NCI-H524 (cell line): ENCODE data around the gene JCHAIN.
"Not testable (repeated sequence)": the region's sequence is repeated elsewhere in the genome, so short reads cannot be mapped to it uniquely, and the experiment has no call there.

Source experiments
- DNase-seq, 2 experiments: peaks; one replicate each; lab custom pipeline; 2025; lab: John Stamatoyannopoulos, UW

The JCHAIN gene

DNA sequence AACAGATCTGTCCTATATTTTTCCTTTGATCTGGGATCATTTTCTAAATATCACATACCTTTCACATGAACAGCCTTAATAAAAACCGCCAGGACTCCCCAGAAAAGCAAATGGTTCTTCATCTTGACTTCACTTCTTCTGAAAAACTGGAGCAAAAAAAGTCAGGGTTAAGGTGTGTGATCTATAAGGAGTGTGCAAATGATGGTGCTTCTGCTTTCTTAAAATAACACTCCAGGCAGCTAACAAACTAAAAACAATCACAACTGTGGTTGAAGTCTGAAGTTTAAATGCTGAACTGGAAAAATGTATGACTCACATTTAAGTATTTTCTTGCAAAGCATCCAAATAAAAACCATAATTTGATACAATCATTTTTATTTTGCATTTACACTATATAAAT is at the start of gene JCHAIN:
TSS of gene JCHAIN (minus strand) at position 140 of the 400 bp plus-strand sequence. CDS start at position 122, 18 bp downstream.
- DNase-seq = no peak

DNA sequence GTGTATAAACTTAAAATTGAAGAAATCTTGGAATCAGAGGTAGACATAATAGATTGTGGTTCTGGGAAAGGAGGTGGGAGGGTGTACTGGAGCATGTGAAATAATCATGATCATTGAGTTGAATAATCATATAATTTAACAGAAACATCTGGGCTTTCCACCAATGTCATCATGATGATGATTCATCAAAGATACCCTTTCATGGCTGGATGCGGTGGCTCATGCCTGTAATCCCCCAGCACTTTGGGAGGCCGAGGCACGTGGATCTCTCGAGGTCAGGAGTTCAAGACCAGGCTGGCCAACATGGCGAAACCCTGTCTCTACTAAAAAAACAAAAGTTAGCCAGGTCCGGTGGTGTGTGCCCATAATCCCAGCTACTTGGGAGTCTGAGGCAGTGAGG is 48.8 kb upstream of the JCHAIN start:
- DNase-seq = no peak

DNA sequence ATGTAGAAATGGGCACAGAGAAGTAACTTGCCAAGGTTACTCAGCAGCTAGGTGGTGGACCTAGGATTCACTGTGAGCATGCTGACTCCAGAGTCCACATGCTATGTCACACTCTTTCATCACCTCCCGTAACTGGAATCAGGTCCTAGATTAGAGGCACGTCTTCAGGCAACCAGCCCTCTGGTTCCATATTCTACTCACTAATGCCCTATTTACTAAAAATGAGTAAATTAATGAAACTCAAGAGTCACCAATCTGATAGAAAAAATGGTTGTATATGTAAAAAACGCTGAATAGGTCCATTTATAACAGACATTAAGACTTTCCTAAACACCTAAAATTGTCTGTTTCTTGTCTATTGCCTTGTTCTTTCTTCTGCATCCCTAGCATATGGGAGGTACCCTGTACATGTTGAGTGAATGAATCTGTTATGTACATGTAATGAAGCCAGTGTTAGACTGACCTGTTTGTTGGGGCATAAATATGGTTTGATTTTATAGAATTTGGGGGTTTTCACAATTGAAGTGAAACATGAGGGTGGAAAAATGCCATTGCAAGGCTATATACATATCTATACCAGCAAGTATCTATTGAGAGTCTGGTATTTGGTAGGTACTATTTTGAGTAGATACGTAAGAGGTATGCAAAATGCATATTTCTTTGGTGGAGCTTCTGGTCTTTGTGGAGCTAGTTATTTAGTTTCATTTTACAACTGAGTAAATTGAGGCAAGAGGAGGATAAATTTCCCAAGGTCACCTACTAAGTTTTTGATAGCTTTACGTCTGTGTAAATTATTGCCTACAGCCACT is 48.0 kb upstream of the JCHAIN start:
- no peak for DNase-seq

DNA sequence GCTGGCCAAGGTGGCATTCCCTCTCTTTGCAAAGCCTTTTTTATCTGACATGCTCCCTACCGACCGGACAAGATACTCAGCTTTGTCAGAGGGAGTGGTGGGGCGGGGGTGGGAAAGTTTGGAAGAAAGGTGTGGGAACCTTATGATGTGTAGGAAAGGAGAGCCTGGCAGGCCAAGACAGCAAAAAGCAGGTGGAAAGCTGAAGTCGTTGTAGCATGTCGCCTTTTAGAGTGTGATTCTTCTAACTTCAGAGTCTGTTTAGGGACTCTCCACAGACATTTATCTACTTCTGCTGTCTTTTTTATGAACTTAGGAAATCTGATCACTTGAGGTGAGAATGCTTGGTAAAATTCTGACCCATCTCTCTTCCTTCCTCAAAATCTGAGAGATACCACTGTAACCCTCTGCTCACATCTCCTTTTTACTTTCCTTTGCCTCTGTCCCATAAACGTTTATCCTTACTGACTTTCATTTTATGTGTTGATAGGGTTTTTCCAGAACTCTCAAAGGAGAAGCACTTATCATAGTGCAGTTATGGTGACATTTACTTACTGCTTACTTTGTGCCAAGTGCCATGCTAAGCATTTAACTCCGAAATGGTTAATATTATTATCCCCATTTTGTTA is 47.3 kb upstream of the JCHAIN start:
- DNase-seq = no peak

DNA sequence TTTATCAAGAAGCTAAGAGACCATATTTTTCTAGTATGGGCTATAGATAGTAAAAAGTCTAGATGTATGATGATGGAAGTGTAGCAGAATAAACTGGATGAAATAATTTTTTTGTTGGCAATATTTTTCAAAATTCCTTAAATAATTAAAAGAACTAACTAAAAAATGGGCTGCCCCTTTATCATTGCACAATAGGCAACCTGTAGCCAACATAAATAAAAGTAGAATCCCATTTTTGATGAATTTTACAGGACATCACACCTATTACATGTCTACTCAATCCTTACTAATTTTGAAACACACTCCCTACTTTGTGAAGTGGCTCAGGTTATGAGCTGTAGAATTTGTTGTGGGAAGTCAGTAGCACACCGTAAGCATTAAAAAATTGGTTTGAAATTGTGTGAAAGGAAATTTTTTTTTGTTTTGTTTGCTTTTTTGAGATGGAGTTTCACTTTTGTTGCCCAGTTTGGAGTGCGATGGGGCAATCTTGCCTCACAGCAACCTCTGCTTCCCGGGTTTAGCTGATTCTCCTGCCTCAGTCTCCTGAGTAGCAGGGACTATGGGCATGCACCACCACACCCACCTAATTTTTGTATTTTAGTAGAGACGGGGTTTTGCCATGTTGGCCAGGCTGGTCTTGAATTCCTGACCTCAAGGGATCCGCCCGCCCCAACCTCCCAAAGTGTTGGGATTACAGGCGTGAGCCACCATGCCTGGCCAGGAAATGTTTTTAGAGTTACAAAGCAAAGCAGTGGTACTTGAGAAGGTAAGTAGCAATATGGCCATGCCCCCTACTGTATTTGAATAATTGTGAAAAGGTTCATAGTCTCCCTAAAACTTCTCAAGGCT is 46.5 kb upstream of the JCHAIN start:
- DNase-seq = no peak

DNA sequence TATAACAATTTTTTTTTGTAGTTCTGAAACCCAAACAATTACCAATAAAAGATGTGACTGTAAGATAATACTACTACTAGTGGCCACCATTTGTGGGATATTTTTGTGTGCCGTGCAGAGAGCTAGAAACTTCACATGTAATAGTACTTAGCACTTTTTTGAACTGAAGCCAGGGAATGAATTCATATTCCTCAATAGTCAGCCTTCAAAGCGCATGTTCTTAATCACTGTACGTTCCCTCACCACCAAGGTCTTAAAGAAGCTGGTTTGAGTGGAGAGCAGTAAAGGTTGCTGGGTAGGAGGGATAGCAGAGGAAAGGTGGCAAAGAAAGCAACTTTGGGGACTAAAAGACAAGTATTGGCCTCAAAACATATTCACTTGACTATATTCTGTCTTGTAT is 45.8 kb upstream of the JCHAIN start:
- DNase-seq = no peak

DNA sequence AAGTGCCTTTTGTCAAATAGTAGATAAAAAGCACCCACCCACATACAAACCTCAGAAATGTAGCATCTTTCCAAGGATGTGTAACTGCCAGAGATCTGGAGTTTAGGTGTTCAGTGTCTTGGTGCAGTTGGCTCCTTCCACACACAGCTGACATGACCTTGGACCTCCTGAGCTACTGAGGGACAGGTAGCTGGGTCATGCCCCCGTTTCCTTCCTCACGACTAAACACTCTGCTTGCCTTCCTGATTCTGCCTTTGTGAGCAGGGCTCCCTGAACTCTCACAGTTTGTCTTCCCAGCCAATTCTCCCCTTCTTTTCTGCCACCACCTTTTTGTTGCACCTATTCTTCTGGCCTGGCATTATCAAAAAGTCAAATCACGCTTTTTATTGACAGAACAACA is 45.3 kb upstream of the JCHAIN start:
- no peak for DNase-seq

DNA sequence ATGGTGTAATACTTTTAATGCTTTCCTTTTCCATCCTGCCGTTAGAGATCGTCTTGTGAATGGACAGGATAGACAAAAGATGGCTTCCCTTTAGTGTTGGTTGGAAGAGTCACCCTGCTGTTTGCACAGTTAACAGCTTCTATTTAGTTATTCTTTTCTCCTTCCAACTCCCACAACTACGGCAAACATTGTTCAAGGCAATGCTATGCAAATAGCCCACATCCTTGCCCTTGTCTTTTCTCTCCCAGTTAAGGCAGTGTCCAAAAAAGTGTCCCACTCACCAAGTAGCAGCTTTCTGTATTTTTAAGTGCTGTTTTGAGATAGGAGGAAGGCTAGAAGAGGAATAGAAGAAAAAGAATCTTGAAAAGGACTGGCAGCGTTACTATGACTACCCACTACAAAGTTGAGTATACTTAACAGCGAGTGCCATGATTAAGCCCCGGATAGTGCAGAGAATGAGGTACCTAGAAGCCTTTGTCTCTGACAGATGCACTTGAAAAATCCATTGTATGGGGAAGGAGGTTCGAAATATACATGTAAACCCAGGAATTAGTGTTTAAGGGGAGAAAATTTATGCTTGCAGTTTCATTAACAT is 43.4 kb upstream of the JCHAIN start:
- no peak for DNase-seq

DNA sequence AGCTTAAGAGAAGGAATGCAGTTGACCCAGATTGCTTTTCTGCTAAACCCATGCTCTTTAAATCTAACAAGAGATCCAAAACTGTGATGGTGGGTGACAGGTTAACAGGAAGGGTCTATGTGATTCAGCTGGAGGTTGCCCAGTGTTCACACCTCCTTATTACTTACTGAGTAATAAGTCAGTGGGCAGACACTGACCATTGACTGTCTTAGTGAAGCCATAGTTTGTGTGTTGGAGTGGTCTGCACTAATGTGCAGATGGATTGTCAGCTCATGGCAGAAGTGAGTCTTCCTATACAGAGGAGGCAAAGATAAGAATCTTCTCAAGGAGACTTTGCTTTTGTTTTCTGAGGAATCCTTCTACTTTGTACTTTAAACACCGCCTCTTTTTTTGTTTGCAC is 40.2 kb upstream of the JCHAIN start:
- no peak for DNase-seq

DNA sequence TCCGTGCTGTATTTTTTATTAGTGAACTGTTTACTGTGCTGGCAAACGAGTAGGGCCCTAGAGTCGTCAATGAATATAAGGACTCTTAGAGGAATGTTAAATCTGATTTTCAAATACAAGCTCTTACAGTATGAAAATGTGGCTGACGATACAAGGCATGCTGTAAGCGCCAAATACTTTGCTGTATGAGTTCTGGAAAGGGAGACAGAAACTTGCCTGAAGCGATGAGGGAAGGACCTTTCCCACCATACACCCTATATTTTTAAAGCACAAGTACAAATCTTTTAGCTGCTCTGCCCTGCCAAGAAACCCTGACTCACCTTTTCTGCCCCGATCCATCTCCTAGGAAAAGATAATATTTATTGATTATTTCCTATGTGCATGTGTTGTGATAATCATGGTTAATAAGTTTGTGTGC is 39.7 kb upstream of the JCHAIN start:
- peak in 1 of 2 experiments; percentile 21 for DNase-seq

DNA sequence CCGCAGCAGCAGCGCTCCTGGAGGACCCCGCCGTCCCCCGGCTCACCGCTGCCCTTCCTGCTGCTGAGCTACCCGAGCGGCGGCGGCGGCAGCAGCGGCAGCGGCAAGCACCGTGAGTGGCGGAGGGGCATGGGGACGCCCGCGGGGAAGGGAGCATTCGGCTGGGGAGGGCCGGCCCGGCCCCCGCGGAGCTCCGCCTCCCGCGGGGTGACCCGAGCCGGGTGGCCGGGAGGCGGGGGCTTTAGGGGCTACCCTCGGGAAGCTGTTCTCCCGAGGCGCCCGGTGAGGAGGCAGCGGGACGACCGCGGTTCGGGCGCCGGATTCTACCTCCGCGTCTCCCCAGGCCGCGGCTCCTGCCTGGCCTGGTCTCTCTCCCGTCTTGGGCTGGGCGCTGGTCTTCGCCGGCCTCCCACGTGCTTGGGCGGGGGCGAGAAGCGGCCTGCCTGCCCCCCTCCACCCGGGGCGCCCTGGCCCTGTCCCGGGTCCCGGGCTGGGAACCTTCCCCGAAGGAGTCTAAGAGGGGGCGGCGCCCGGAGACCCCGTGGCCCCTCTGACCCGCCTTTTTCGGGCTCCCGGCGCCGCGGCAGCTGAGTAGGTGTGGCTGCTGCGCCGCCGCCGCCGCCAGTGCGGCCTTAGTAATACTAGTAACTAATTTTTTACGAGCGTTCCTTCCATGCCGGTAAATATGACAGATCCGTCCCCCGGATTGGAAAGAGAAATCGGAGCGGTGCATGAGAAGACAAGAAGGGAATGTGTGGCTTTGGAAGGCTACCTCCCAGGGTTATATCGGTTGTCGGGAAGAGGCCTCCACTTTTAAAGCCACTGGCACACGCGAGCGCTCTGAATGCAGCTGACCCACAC is 39.1 kb upstream of the JCHAIN start:
- DNase-seq = peak; percentile 21 to 59

DNA sequence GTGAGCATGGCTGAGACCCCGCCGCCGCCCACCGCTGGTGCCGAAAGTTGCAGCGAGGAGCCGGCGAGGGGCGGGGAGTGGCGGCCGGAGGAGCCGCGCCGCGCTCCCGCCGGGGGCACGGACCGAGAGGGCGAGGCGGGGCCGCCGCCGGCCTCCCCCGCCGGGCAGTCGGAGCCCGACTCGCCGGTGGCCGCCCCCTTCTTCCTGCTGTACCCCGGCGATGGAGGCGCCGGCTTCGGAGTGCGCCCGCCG is 38.5 kb upstream of the JCHAIN start:
- DNase-seq = no peak

DNA sequence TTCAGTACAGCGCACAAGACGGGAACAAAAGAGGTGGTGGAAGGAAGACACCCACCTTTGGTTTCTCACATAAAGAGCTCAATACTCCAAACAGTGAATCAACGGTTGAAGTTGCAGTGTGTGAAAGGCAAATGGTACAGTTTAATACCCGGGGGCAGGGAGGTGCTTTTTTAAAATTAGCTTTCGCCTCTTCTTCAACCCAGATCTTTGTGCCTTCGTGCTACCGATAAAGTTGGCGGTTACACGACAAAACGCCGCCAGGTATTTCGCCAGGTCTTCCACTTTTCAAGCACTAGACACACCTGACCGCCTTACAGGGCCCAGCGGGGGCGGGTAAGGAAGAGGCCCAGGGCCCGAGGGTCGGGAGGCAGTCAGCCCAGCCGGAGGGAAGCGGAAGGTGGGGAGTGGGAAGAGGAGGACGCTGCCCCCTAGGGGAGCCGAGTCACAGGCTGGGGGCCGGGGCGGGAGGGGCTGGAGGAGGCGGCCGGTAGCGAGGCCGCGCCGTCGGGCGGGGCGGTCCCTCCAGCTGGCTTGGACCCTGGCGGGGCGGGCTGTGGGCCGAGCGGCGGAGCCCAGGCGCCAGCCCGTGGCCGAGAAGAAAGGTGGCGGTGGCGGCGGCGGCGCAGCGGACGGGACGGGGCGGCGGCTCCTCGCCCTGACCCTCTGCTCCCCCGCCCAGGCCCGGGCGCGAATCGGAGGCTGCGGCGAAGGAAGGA is 38.1 kb upstream of the JCHAIN start:
- peak; percentile 68 to 78 for DNase-seq

DNA sequence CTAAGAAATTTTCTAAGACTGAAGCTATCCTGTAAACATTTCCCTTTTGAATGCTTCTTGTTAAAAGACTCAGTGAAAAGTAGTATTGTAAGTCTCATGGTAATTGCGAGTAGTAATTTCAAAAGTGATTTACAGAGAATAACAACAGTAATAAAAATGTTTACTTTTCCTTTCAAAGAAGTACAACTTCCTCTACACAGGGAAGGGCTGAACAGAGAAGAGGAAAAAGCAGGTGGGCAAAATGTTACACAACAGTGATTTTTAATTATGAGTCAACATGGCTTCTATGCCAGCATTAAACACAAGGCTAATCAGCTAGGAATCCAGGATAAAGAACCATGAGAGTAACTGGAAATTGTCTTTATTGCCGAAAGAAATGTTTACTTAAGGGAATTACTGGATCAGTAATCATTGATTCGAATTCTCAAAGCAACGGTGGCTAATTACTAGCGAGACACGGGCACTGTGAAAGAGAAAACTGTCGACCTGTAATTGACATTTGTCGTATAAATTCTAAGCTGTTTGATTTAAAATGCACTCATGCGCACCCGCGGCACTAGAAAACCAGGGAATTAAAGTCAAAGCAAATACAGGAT is 37.4 kb upstream of the JCHAIN start:
- DNase-seq = peak in 1 of 2 experiments; percentile 39

DNA sequence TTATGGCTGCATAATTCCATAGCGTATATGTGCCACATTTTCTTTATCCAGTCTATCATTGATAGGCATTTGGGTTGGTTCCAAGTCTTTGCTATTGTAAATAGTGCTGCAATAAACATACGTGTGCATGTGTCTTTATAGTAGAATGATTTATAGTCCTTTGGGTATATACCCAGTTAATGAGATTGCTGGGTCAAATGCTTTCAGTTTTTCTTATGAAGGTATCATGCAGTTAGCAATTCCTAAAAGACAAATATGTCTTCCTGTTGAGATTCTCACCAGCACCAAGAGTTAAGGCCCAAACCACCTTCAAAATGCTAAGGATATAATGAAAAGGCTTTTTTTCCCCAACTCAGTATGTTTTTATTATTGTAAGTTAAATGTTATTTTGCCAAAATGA is 36.3 kb upstream of the JCHAIN start:
- DNase-seq = not testable (repeated sequence)

DNA sequence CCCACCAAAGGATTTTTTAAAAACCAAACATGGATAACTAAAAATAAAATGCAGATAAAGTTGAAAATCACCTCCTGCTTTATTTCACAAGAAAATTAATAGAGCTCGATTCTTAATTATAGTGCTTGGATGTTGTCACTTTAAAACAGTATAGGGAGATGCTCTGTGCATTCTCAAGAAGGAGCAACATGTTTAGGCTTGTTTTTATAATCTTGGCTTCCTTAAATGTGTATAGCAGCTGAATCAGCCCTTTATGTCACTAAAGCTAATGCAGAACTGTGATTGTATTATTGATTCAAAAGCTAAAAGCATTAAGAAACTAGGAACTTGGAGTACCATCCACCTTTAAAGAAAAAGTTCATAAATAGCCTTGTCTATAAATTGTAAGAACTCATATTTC is 35.0 kb upstream of the JCHAIN start:
- no peak for DNase-seq

DNA sequence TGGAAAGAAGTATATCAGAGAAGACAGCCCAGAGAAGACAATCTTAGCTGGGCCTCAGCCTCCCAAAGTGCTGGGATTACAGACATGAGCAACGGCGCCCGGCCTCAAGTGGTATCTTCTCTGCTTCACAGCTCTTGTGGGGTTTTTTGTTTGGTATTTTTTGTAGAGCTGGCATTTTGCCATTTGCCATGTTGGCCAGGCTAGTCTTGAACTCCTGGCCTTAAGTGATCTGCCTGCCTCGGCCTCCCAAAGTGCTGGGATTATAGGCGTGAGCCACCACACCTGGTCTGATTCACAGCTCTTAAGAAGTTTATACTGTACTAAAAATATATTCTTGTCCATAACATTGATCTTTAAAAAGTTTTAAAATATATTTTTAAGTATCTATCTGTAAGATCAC is 34.4 kb upstream of the JCHAIN start:
- no peak for DNase-seq

DNA sequence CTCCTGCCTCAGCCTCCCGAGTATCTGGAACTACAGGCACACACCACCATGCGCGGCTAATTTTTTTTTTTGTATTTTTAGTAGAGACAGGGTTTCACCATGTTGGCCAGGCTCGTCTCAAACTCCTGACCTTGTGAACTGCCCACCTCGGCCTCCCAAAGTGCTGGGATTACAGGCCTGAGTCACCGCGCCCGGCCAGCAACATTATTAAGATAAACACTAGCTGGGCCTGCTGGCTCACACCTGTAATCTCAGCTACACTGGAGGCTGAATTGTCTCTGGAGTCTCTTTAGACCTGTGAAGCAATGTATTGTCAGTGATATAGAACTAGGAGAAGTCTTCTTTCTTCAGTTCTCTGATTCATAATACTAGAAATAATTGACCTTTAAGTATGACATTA is 32.1 kb upstream of the JCHAIN start:
- not testable (repeated sequence) for DNase-seq

DNA sequence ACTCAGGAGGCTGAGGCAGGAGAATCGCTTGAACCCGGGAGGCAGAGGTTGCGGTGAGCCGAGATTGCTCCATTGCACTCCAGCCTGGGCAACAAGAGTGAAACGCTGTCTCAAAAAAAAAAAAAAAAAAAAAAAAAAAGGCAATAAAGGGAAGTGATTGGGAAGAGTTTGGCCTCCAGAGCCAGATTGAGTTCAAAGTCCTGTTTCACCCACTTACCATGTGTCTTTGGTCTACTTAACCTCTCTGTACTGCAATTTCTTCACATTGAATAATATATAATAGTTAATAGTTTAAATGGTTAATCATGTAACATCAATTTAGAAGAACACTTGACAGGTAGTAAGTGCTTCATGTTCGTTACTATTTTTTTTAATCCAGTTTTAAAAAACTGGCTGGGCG is 28.3 kb upstream of the JCHAIN start:
- DNase-seq = not testable (repeated sequence)

DNA sequence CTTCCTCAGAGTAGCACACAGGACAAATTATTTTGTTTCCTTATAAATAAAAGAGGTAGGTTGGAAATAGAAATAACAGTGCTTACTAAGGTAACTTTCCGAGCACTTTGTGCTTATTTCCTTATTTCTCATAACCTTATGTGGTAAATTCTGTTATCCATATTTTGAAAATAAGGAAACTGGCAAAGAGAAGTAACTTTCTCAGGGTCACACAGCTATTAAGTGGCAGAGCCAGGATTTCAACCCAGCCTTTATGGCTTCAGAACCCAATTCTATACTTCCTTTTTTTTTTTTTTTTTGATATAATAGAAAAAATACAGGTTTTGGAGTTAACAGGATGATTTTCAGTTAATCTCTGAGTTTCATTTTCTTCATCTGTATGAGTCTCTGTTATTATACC is 25.4 kb upstream of the JCHAIN start:
- DNase-seq = no peak
